Mesenchymal stem cell (in vitro differentiated cells and primary cell): ENCODE data around the gene MCAM.

Experiments used
- DNase-seq: peaks from one replicate; pipeline ENCODE4 v3.0.0-alpha.2; 2013
- H2AFZ ChIP-seq: one replicate; pipeline ENCODE4 v1.6.1; 2013; ENCODE audit warnings: low read depth, mild to moderate bottlenecking, control low read depth, inconsistent platforms, low read length, moderate library complexity
- H2AK5ac ChIP-seq: 2 replicates; pipeline ENCODE4 v1.6.1; 2013; ENCODE audit warnings: low read length, moderate library complexity, mild to moderate bottlenecking, inconsistent platforms; ENCODE audit not compliant: severe bottlenecking
- H2BK120ac ChIP-seq: one replicate; pipeline ENCODE4 v1.6.1; 2013; ENCODE audit warnings: low read depth, mild to moderate bottlenecking, inconsistent platforms, low read length, moderate library complexity
- H2BK12ac ChIP-seq, 2 experiments: one replicate each; pipeline ENCODE4 v1.6.1; 2013; ENCODE audit warnings: inconsistent platforms in 2 of 2, low read length in 2 of 2, mild to moderate bottlenecking in 2 of 2, moderate library complexity in 2 of 2, control low read depth in 1 of 2
- H2BK15ac ChIP-seq: one replicate; pipeline ENCODE4 v1.6.1; 2013; ENCODE audit warnings: mild to moderate bottlenecking, low read depth, inconsistent platforms; ENCODE audit not compliant: poor library complexity, severe bottlenecking
- H2BK5ac ChIP-seq: 2 replicates; pipeline ENCODE4 v1.6.1; 2013; ENCODE audit warnings: low read depth, mild to moderate bottlenecking, low read length, control low read depth, inconsistent platforms; ENCODE audit not compliant: poor library complexity, severe bottlenecking
- H3K14ac ChIP-seq, 2 experiments: one replicate each; pipeline ENCODE4 v1.6.1; 2013; ENCODE audit warnings: inconsistent platforms in 2 of 2, low read length in 2 of 2, control low read depth in 1 of 2, mild to moderate bottlenecking in 1 of 2, moderate library complexity in 1 of 2
- H3K18ac ChIP-seq, 2 experiments: one replicate each; pipeline ENCODE4 v1.6.1; 2013; ENCODE audit warnings: inconsistent platforms in 2 of 2, low read length in 2 of 2, control low read depth in 1 of 2, low read depth in 1 of 2, mild to moderate bottlenecking in 1 of 2
- H3K23ac ChIP-seq, 2 experiments: one replicate each; pipeline ENCODE4 v1.6.1; 2013; ENCODE audit warnings: inconsistent platforms in 2 of 2, low read length in 2 of 2, mild to moderate bottlenecking in 2 of 2, moderate library complexity in 2 of 2, control low read depth in 1 of 2
- H3K27ac ChIP-seq: 2 replicates; pipeline ENCODE4 v1.5.1; 2013; ENCODE audit warnings: mild to moderate bottlenecking, moderate library complexity, low read length, control low read depth, inconsistent platforms; ENCODE audit not compliant: poor library complexity, severe bottlenecking
- H3K27me3 ChIP-seq, 2 experiments: 2 replicates each; pipeline versions ENCODE4 v1.6.1 to v1.7.0; 2013; ENCODE audit warnings: low read length in 2 of 2, mild to moderate bottlenecking in 2 of 2, moderate library complexity in 2 of 2, control low read depth in 1 of 2, inconsistent platforms in 1 of 2; ENCODE audit not compliant: control insufficient read depth in 1 of 2, insufficient read depth in 1 of 2
- H3K36me3 ChIP-seq, 2 experiments: 2 replicates each; pipeline versions ENCODE4 v1.6.1 to v1.7.0; 2013; ENCODE audit warnings: low read length in 2 of 2, control low read depth in 1 of 2, inconsistent platforms in 1 of 2, low read depth in 1 of 2, mild to moderate bottlenecking in 1 of 2; ENCODE audit not compliant: insufficient read depth in 2 of 2, control insufficient read depth in 1 of 2
- H3K4ac ChIP-seq, 2 experiments: one replicate each; pipeline ENCODE4 v1.6.1; 2013; ENCODE audit warnings: inconsistent platforms in 2 of 2, low read length in 2 of 2, mild to moderate bottlenecking in 2 of 2, moderate library complexity in 2 of 2, control low read depth in 1 of 2, low read depth in 1 of 2
- H3K4me1 ChIP-seq: 2 replicates; pipeline ENCODE4 v1.6.1; 2013; ENCODE audit warnings: low read depth, low read length, control low read depth; ENCODE audit not compliant: control insufficient read depth, insufficient read depth
- H3K4me2 ChIP-seq: 2 replicates; pipeline ENCODE4 v1.6.1; 2013; ENCODE audit warnings: low read length, mild to moderate bottlenecking, inconsistent platforms; ENCODE audit not compliant: poor library complexity, severe bottlenecking
- H3K4me3 ChIP-seq, 2 experiments: 2 replicates each; pipeline versions ENCODE4 v1.5.1 to v1.7.0; 2013; ENCODE audit warnings: low read length in 2 of 2, mild to moderate bottlenecking in 2 of 2, control low read depth in 1 of 2, low read depth in 1 of 2; ENCODE audit not compliant: insufficient read depth in 1 of 2
- H3K79me1 ChIP-seq: replicated peaks from 2 replicates; pipeline ENCODE4 v1.6.1; 2013; ENCODE audit warnings: mild to moderate bottlenecking, control low read depth, low read length, inconsistent platforms; ENCODE audit not compliant: poor library complexity, severe bottlenecking
- H3K9ac ChIP-seq: 2 replicates; pipeline ENCODE4 v1.7.0; 2013; ENCODE audit warnings: mild to moderate bottlenecking, low read length, moderate library complexity
- H3K9me3 ChIP-seq: 2 replicates; pipeline ENCODE4 v1.7.0; 2013; ENCODE audit warnings: mild to moderate bottlenecking, low read length; ENCODE audit not compliant: control insufficient read depth
- H4K8ac ChIP-seq: one replicate; pipeline ENCODE4 v1.6.1; 2013; ENCODE audit warnings: inconsistent platforms, mild to moderate bottlenecking, low read length, moderate library complexity
- H4K91ac ChIP-seq: one replicate; pipeline ENCODE4 v1.6.1; 2013; ENCODE audit warnings: mild to moderate bottlenecking, low read length, inconsistent platforms
- WGBS: methylation state at CpG from one replicate; pipeline ENCODE4 v1.1.7; 2013; ENCODE audit warnings: mixed read lengths; 5-methylcytosine and 5-hydroxymethylcytosine counted together

Gene MCAM

GRCh38 chr11:119320776-119321524 is 4.0 kb upstream of the MCAM start:
- no peaks in the 10 kb centered on the region for H3K9me3 ChIP-seq
- peak overlapping the region; percentile 99 for H2BK15ac ChIP-seq
- peak overlapping the region; percentile 43 for H3K27ac ChIP-seq
- peak overlapping the region; percentile 18 for H2AK5ac ChIP-seq
- peak; percentile 82 for DNase-seq
- H4K91ac ChIP-seq = peak overlapping the region; percentile 95
- H2BK120ac ChIP-seq = peak overlapping the region; percentile 12
- H3K14ac ChIP-seq = peak overlapping the region in 1 of 2 experiments; percentile 96
- peak overlapping the region; percentile 52 to 76 for H3K4me3 ChIP-seq
- no peak overlapping the region for H2BK5ac ChIP-seq
- peak overlapping the region in 1 of 2 experiments; percentile 68 for H3K23ac ChIP-seq
- peaks cover 40% of the 10 kb centered on the region for H3K4me1 ChIP-seq
- peak overlapping the region; percentile 92 for H4K8ac ChIP-seq
- H3K36me3 ChIP-seq = no peaks in the 10 kb centered on the region
- H3K4ac ChIP-seq = peak overlapping the region; percentile 87 to 88
- H3K18ac ChIP-seq = peak overlapping the region; percentile 74 to 95
- peak overlapping the region; percentile 45 to 90 for H2BK12ac ChIP-seq
- 2% methylated on average over 25 of the region's 60 CpGs for WGBS
- H3K4me2 ChIP-seq = peak overlapping the region; percentile 90
- H2AFZ ChIP-seq = peak overlapping the region; percentile 73
- H3K9ac ChIP-seq = peak overlapping the region; percentile 81
- peaks cover 5% of the 10 kb centered on the region for H3K79me1 ChIP-seq
- H3K27me3 ChIP-seq = peaks cover 0 to 26% of the 10 kb centered on the region in 2 experiments

DNA sequence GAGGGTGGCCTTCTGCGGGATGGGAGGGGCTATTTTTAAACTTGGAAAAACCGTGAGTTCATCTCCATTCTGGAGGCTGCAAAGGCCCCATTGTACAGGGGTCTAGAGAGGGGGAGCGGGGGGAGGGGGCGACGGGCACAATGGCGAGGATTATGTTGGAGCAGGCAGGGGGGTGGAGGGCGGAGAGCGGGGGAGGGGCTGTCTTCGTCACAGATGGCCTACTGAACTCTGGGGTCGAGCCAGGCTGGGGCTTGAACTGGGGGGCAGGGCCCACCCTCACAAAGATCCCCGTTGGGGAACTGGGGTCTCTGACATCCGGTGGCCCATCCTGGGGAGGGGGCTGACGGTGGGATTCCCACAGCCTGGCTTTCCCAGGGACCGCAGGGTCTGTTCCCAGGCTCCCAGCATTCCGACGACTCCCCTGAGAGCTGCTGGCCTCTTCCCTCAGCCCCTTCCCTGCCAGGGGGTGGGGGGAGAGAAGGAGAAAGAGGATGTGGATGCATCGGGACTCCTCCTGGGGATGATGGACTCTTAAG is 3.4 kb upstream of the MCAM start:
- peak overlapping the region; percentile 12 for H2BK120ac ChIP-seq
- peak overlapping the region in 1 of 2 experiments; percentile 76 for H3K4me3 ChIP-seq
- no peak overlapping the region for H2BK12ac ChIP-seq
- peak overlapping the region; percentile 58 to 65 for H3K18ac ChIP-seq
- peaks cover 10% of the 10 kb centered on the region for H3K79me1 ChIP-seq
- H2AFZ ChIP-seq = peak overlapping the region; percentile 6
- no peak overlapping the region for H3K14ac ChIP-seq
- H3K27ac ChIP-seq = no peak overlapping the region
- peaks cover 46% of the 10 kb centered on the region for H3K4me1 ChIP-seq
- no peak overlapping the region for H3K23ac ChIP-seq
- H3K36me3 ChIP-seq = no peaks in the 10 kb centered on the region
- no peaks in the 10 kb centered on the region for H3K9me3 ChIP-seq
- peak overlapping the region; percentile 92 for H4K91ac ChIP-seq
- H3K4me2 ChIP-seq = peak overlapping the region; percentile 90
- peak overlapping the region; percentile 29 to 58 for H3K4ac ChIP-seq
- peaks cover 0 to 32% of the 10 kb centered on the region in 2 experiments for H3K27me3 ChIP-seq
- H2AK5ac ChIP-seq = peak overlapping the region; percentile 18
- peak; percentile 51 for DNase-seq
- peak overlapping the region; percentile 87 for H4K8ac ChIP-seq
- H2BK5ac ChIP-seq = no peak overlapping the region
- peak overlapping the region; percentile 81 for H3K9ac ChIP-seq
- peak overlapping the region; percentile 99 for H2BK15ac ChIP-seq
- WGBS = 39% methylated on average over 17 of the region's 17 CpGs

- peak overlapping the region; percentile 46 for H2BK120ac ChIP-seq
- no peak overlapping the region for H3K4me3 ChIP-seq
- peak overlapping the region; percentile 16 for H2AK5ac ChIP-seq
- H3K4me1 ChIP-seq = peaks cover 51% of the 10 kb centered on the region
- no peak overlapping the region for H3K14ac ChIP-seq
- H4K8ac ChIP-seq = no peak overlapping the region
- peak overlapping the region in 1 of 2 experiments; percentile 58 for H3K18ac ChIP-seq
- H3K79me1 ChIP-seq = peaks cover 10% of the 10 kb centered on the region
- peaks cover 0 to 36% of the 10 kb centered on the region in 2 experiments for H3K27me3 ChIP-seq
- no peak for DNase-seq
- H3K9me3 ChIP-seq = no peaks in the 10 kb centered on the region
- no peak overlapping the region for H2BK15ac ChIP-seq
- H3K4ac ChIP-seq = no peak overlapping the region
- no peak overlapping the region for H3K27ac ChIP-seq
- H3K9ac ChIP-seq = no peak overlapping the region
- H3K23ac ChIP-seq = no peak overlapping the region
- 73% methylated on average over 11 of the region's 11 CpGs for WGBS
- no peak overlapping the region for H2BK5ac ChIP-seq
- H2AFZ ChIP-seq = no peak overlapping the region
- no peak overlapping the region for H4K91ac ChIP-seq
- H3K36me3 ChIP-seq = peaks cover 0 to 4% of the 10 kb centered on the region in 2 experiments
- peak overlapping the region; percentile 45 to 73 for H2BK12ac ChIP-seq
- no peak overlapping the region for H3K4me2 ChIP-seq
Measured at GRCh38 chr11:119319700-119320239, 2.8 kb upstream of the MCAM start.

- WGBS = 71% methylated on average over 8 of the region's 8 CpGs
- H3K4me3 ChIP-seq = no peak overlapping the region
- H3K14ac ChIP-seq = no peak overlapping the region
- DNase-seq = no peak
- H4K91ac ChIP-seq = peak overlapping the region; percentile 83
- peak overlapping the region; percentile 81 for H4K8ac ChIP-seq
- H2BK120ac ChIP-seq = peak overlapping the region; percentile 46
- peak overlapping the region; percentile 5 for H3K4ac ChIP-seq
- no peak overlapping the region for H2AFZ ChIP-seq
- peak overlapping the region; percentile 73 for H2BK15ac ChIP-seq
- H3K9ac ChIP-seq = no peak overlapping the region
- H3K27me3 ChIP-seq = peaks cover 0 to 40% of the 10 kb centered on the region in 2 experiments
- peaks cover 15% of the 10 kb centered on the region for H3K79me1 ChIP-seq
- no peak overlapping the region for H3K23ac ChIP-seq
- no peak overlapping the region for H2BK5ac ChIP-seq
- H3K4me2 ChIP-seq = no peak overlapping the region
- H2BK12ac ChIP-seq = peak overlapping the region; percentile 73 to 85
- H3K18ac ChIP-seq = peak overlapping the region; percentile 59 to 81
- H3K9me3 ChIP-seq = no peaks in the 10 kb centered on the region
- peaks cover 0 to 10% of the 10 kb centered on the region in 2 experiments for H3K36me3 ChIP-seq
- peak overlapping the region; percentile 31 for H3K27ac ChIP-seq
- peak overlapping the region; percentile 52 for H2AK5ac ChIP-seq
- peaks cover 54% of the 10 kb centered on the region for H3K4me1 ChIP-seq
Measured at GRCh38 chr11:119319136-119319699, 2.3 kb upstream of the MCAM start.
